ENCODE results near the gene SHANK2. TPM values are rescaled to one million over a fixed set of nuclear protein-coding genes. Genes with fewer than 3 reads are reported as not detected.

Gene SHANK2
- total RNA-seq, 2 experiments from 2014 or later, result not detected

DNA sequence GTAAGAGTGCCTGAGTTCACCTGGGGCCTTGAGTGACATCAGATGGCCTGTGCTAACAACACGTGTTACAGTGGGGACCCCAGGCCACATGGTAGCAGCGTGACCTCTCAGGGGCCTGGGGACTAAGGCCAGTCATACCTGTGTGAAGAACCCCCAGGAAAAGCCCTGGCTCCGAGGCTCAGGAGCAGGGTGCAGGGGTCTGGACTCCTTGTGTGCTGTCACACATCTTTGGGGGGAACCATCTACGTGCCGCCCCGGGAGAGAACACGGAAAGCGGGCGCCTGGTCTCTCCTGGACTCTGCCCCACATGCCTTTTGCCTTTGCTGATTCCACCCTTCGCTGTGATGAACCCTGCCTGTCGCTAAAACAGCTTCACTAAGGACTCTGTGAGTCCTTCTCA lies 48.7 kb downstream of the SHANK2 start:
- POLR2A ChIA-PET, result no interaction called here
- Mint-ChIP-seq H3K36me3 (ENCODE audit: low read depth) (no peaks in the 10 kb centered on the region), H3K4me3 (no peak overlapping the region), H3K9me3 (no peaks in the 10 kb centered on the region), H3K27me3 (no peaks in the 10 kb centered on the region), H3K27ac (no peak overlapping the region), H3K4me1 (no peaks in the 10 kb centered on the region)
- DNase-seq, result no peak
- CTCF ChIA-PET, result no interaction called here

DNA sequence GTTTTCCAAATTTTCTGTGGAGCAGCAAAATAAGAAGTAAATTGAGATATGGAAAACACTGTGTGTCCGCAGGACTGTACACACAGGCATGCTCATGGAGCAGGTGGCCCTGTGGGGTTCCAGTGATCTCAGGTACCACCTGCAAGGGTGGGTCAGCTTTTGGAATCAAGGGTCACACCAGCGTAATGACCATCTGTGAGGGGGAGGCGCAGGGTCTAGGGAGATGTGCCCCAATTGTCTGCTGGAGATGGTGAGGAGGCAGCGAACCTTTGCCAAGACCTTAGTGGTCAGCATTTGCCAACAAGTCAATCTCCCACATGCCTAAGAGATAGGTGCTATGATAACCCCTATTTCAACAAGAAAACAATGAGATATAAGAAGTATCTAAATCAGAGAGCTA lies 49.4 kb downstream of the SHANK2 start:
- Mint-ChIP-seq H3K36me3 (ENCODE audit: low read depth) (no peaks in the 10 kb centered on the region), H3K27ac (no peak overlapping the region), H3K27me3 (no peaks in the 10 kb centered on the region), H3K4me3 (no peak overlapping the region), H3K4me1 (no peaks in the 10 kb centered on the region), H3K9me3 (no peaks in the 10 kb centered on the region)
- POLR2A ChIA-PET, result no interaction called here
- no peak for DNase-seq
- CTCF ChIA-PET, result no interaction called here

DNA sequence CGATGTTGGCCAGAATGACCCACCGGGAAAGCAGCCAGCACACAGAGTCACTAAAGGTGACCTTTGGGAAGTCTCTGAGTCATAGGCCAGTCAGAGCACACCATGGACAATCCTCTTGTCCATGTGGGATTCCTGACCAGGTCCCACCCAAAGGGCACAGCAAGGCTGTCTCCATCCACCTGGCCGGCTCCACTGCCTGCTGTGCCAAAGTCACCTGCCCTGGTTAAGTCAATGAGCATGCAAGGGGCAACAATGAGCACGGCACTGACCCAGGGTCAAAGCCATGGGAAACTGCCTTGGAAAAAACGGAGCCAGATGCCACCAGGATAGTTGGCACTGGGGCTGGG lies 49.8 kb downstream of the SHANK2 start:
- Mint-ChIP-seq H3K4me1 (no peaks in the 10 kb centered on the region), H3K4me3 (no peak overlapping the region), H3K9me3 (no peaks in the 10 kb centered on the region), H3K27ac (no peak overlapping the region), H3K27me3 (no peaks in the 10 kb centered on the region), H3K36me3 (ENCODE audit: low read depth) (no peaks in the 10 kb centered on the region)
- no peak for DNase-seq
- ChIA-PET CTCF (no interaction called here), POLR2A (no interaction called here)

Other genes starting within 250 kb of the SHANK2 start
- gene DHCR7, start 195.8 kb upstream of the SHANK2 start, total RNA-seq, result 10 to 100 TPM; 29.5 to 30.1 TPM
- 100 to 1,000 TPM; 120 to 127 TPM for gene NADSYN1, start 200.6 kb upstream of the SHANK2 start, total RNA-seq

Measured in activated CD4-positive, alpha-beta T cell treated with anti-CD3 and anti-CD28 coated beads, Interleukin-2, amount 10 ng/mL, durations not matched to agents 7 days and 5 days (primary cell).